DND-41 (cell line): ENCODE measurements around the gene PRICKLE2.

Experiments used
- ATAC-seq: fragments of 200-7000 bp; cut with Tn5 transposase; 3 replicates; pipeline ENCODE4 v1.9.1; 2021; ENCODE audit warnings: low read depth; ENCODE audit not compliant: insufficient read depth
- DNase-seq: peaks from one replicate; pipeline ENCODE4 v3.0.0-alpha.2; 2020
- H2AFZ ChIP-seq: 2 replicates; pipeline ENCODE4 v1.6.0; 2012; ENCODE audit warnings: low read depth, low read length
- H3K27ac ChIP-seq: 2 replicates; pipeline ENCODE4 v1.5.1; 2012; ENCODE audit warnings: low read length, inconsistent platforms
- H3K27me3 ChIP-seq: fragments of 200-600 bp; sonication (generic); 2 replicates; pipeline ENCODE4 v1.6.0; 2012; ENCODE audit warnings: low read length, mild to moderate bottlenecking, inconsistent platforms; ENCODE audit not compliant: insufficient read depth, poor library complexity
- H3K36me3 ChIP-seq: 2 replicates; pipeline ENCODE4 v1.5.1; 2012; ENCODE audit warnings: low read length, inconsistent platforms; ENCODE audit not compliant: insufficient read depth
- H3K4me1 ChIP-seq: 2 replicates; pipeline ENCODE4 v1.5.1; 2012; ENCODE audit warnings: mild to moderate bottlenecking, low read length; ENCODE audit not compliant: insufficient read depth
- H3K4me2 ChIP-seq: 2 replicates; pipeline ENCODE4 v1.6.0; 2012; ENCODE audit warnings: mild to moderate bottlenecking, moderate library complexity, low read length, inconsistent platforms; ENCODE audit not compliant: insufficient read depth
- H3K4me3 ChIP-seq, 2 experiments: fragments of 200-600 bp in 1 of 2; shearing (Covaris generic) in 1 of 2; 2 replicates each; pipeline ENCODE4 v1.5.1; 2012 to 2016; ENCODE audit warnings: inconsistent platforms in 2 of 2, low read length in 2 of 2, mild to moderate bottlenecking in 2 of 2, low read depth in 1 of 2, moderate library complexity in 1 of 2
- H3K79me2 ChIP-seq: 2 replicates; pipeline ENCODE4 v1.6.0; 2012; ENCODE audit warnings: low read length, inconsistent platforms; ENCODE audit not compliant: insufficient read depth
- H3K9ac ChIP-seq: 2 replicates; pipeline ENCODE4 v1.6.0; 2012; ENCODE audit warnings: low read depth, mild to moderate bottlenecking, inconsistent platforms, low read length, moderate library complexity
- H3K9me3 ChIP-seq: 2 replicates; pipeline ENCODE4 v1.5.1; 2012; ENCODE audit warnings: low read length, moderate library complexity, mild to moderate bottlenecking, inconsistent platforms; ENCODE audit not compliant: insufficient read depth, severe bottlenecking
- H4K20me1 ChIP-seq: 2 replicates; pipeline ENCODE4 v1.6.0; 2012; ENCODE audit warnings: low read length; ENCODE audit not compliant: insufficient read depth
- EZH2 ChIP-seq: IDR thresholded peaks from 3 replicates; pipeline ENCODE4 v1.6.1; 2012; ENCODE audit warnings: borderline replicate concordance, low read depth, mild to moderate bottlenecking, moderate library complexity, low read length, inconsistent platforms; ENCODE audit not compliant: severe bottlenecking
- TF ChIP-seq, protein P1 (sequence below): IDR thresholded peaks from 2 replicates; pipeline ENCODE4 v1.5.1; 2012; ENCODE audit warnings: borderline replicate concordance, low read length, moderate library complexity, mild to moderate bottlenecking; ENCODE audit not compliant: poor library complexity, severe bottlenecking; ENCODE audit errors: extremely low read depth

Gene PRICKLE2

DNA sequence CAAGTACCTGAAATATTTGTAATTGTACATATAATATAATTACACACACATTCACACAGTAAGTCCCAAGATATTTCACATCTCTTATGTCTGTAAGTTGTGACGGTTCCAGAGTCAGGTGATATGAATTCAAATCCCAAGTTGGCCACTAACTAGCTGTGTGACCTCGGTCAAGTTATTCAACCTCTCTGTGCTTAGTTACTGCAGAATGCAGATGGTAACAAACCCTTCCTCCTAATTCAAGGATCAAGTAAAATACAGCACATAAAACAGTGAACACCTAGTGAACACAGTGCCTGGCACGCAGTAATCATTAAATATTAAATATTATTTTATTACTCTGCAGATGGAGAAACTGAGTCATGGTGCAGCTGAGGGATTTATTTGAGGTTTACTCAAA, 6.9 kb downstream of the PRICKLE2 start:
- Histone ChIP-seq H3K4me3 (no peak overlapping the region), H3K4me1 (no peaks in the 10 kb centered on the region), H3K9me3 (no peaks in the 10 kb centered on the region), H3K79me2 (no peaks in the 10 kb centered on the region), H4K20me1 (no peaks in the 10 kb centered on the region), H3K4me2 (no peak overlapping the region), H3K27ac (no peak overlapping the region), H3K9ac (no peak overlapping the region), H3K27me3 (no peaks in the 10 kb centered on the region), H3K36me3 (no peaks in the 10 kb centered on the region), H2AFZ (no peak overlapping the region)
- TF ChIP-seq, protein P1, sequence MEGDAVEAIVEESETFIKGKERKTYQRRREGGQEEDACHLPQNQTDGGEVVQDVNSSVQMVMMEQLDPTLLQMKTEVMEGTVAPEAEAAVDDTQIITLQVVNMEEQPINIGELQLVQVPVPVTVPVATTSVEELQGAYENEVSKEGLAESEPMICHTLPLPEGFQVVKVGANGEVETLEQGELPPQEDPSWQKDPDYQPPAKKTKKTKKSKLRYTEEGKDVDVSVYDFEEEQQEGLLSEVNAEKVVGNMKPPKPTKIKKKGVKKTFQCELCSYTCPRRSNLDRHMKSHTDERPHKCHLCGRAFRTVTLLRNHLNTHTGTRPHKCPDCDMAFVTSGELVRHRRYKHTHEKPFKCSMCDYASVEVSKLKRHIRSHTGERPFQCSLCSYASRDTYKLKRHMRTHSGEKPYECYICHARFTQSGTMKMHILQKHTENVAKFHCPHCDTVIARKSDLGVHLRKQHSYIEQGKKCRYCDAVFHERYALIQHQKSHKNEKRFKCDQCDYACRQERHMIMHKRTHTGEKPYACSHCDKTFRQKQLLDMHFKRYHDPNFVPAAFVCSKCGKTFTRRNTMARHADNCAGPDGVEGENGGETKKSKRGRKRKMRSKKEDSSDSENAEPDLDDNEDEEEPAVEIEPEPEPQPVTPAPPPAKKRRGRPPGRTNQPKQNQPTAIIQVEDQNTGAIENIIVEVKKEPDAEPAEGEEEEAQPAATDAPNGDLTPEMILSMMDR = no peak
- TF ChIP-seq EZH2 = no peak
- DNase-seq (no peak), ATAC-seq (no peak)

DNA sequence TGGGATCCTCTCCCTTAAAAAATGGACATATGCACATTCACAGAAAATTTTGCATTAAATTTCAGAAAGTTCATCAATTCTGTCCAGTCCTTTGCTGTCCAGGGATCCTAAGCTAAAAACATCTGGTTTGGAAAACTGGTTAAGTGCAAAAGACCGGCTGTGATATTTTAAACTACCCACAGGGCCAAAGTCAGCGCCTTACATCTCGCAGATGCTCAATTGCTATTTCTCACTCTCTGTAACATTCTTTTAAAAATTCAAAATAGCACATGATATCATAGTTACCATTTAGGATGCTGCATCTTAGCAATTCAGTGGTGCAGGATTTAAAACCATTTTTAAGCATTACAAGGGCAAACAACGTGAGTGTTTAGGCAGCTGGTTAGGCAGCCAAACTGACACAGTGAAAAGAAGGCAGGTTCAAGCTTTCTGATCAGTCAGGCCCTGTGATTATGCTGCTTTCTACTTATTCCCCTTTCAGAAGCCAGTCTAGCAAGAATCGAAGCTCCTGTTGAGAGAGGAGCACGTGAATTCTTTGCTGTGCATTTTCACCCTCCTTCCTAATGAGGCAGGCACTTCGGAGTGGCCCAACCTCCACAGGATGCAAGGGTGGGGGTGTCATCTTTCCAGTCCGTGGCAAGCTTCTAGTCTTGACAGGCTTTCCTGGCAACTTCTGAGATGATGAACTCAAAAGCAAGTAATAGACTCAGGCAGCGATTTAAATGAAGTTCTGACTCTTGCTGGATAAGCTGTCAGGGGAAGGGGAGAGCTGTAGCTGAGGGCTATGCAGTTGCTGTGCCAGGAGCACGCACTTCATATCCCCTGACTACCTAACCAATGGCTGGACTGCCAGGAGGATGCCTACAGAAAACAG, 8.8 kb downstream of the PRICKLE2 start:
- no peaks in the 10 kb centered on the region for H3K36me3 ChIP-seq
- no peak overlapping the region for H2AFZ ChIP-seq
- DNase-seq (no peak), ATAC-seq (no peak)
- no peak overlapping the region for H3K4me3 ChIP-seq
- no peak overlapping the region for H3K9ac ChIP-seq
- H3K27me3 ChIP-seq = no peaks in the 10 kb centered on the region
- no peak overlapping the region for H3K4me2 ChIP-seq
- no peak overlapping the region for H3K27ac ChIP-seq
- no peaks in the 10 kb centered on the region for H3K4me1 ChIP-seq
- TF ChIP-seq, protein P1 = no peak
- TF ChIP-seq EZH2 = no peak
- H4K20me1 ChIP-seq = no peaks in the 10 kb centered on the region
- H3K9me3 ChIP-seq = no peaks in the 10 kb centered on the region
- no peaks in the 10 kb centered on the region for H3K79me2 ChIP-seq

DNA sequence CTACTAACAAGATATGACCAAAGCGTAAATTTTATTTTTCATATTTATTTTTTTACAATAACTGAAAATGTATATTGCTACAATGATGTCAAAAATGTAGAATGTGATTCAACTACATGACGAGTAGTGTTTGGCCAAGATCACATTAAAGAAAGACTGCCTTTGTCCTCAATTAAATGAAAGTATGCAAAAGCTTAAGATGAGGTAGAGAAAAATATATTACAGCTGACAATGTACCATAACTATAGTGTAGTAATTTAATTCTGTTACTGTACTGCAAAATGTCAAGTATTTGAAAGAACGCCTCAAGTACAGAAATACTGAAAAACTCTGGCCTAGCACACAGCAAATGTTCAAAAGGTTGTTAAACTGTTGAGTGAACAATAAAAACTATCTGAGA, 9.7 kb downstream of the PRICKLE2 start:
- Histone ChIP-seq H2AFZ (no peak overlapping the region), H3K27me3 (no peaks in the 10 kb centered on the region), H4K20me1 (no peaks in the 10 kb centered on the region), H3K36me3 (no peaks in the 10 kb centered on the region), H3K27ac (no peak overlapping the region), H3K4me3 (no peak overlapping the region), H3K4me2 (no peak overlapping the region), H3K9me3 (no peaks in the 10 kb centered on the region), H3K9ac (no peak overlapping the region), H3K79me2 (no peaks in the 10 kb centered on the region), H3K4me1 (no peaks in the 10 kb centered on the region)
- ATAC-seq (no peak), DNase-seq (no peak)
- TF ChIP-seq, protein P1 = no peak
- TF ChIP-seq EZH2 = no peak
